Measurements from ENCODE around the gene PVALEF.

DNA sequence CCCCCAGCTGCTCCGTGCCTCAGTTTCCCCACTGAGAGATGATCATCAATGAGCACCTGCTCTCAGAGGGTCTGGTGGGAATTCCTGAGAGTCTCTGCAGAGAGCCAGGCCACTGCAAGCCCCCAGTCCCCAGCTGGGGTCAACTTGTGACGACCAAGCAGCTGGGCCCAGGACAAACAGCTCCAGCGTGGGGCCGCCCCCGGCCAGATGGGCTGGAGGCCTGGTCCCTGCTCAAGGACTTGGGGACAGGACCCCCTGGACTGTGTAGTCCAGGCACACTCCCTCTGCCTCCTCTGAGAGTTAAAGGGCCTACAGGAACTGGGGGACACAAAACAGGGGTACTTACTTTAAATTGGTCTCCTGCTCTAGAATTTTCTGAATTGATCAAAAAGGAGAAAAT, 17.3 kb downstream of the PVALEF start:
- TF ChIP-seq, protein P1, sequence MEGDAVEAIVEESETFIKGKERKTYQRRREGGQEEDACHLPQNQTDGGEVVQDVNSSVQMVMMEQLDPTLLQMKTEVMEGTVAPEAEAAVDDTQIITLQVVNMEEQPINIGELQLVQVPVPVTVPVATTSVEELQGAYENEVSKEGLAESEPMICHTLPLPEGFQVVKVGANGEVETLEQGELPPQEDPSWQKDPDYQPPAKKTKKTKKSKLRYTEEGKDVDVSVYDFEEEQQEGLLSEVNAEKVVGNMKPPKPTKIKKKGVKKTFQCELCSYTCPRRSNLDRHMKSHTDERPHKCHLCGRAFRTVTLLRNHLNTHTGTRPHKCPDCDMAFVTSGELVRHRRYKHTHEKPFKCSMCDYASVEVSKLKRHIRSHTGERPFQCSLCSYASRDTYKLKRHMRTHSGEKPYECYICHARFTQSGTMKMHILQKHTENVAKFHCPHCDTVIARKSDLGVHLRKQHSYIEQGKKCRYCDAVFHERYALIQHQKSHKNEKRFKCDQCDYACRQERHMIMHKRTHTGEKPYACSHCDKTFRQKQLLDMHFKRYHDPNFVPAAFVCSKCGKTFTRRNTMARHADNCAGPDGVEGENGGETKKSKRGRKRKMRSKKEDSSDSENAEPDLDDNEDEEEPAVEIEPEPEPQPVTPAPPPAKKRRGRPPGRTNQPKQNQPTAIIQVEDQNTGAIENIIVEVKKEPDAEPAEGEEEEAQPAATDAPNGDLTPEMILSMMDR (IDR thresholded peaks at IDR 0.05; ENCODE audit: insufficient read depth, low read length), result no peak
- no peak for TF ChIP-seq GABPA (IDR thresholded peaks at IDR 0.05; ENCODE audit: low read depth)
